K562 (cell line): ENCODE data around the gene MINAR1. TPM values are rescaled to one million over a fixed set of nuclear protein-coding genes. Genes with fewer than 3 reads are reported as not detected.

Experiments used
- ATAC-seq: fragments of 200-7000 bp; cut with Tn5 transposase; 3 replicates; pipeline ENCODE4 v1.9.1; 2020; ENCODE audit warnings: moderate library complexity
- BruUV-seq: library from RNA; stranded (reverse); fragments of 400-500 nt; replicated peaks from 2 replicates; lab custom pipeline; 2021; lab: Mats Ljungman, UMichigan
- CTCF ChIA-PET: fragments of 300-600 bp; formaldehyde crosslinking; extraction: SDS; loops from one replicate; lab custom pipeline; 2021; ENCODE audit warnings: low intra/inter-chr PET ratio; lab: Yijun Ruan, JAX
- POLR2A ChIA-PET: fragments of 300-600, 350-650 bp; sonication (Branson Sonifier 250); formaldehyde crosslinking; extraction: SDS; loops from one replicate; lab custom pipeline; 2021; ENCODE audit warnings: antibody characterized with exemption, inconsistent platforms; lab: Yijun Ruan, JAX
- DNase-seq, 4 experiments: peaks; one replicate each; pipeline versions ENCODE4 v3.0.0 to v3.0.0-alpha.2; 2011 to 2018; ENCODE audit warnings: low spot score in 3 of 4, mixed read lengths in 3 of 4; ENCODE audit errors: extremely low read depth in 1 of 4
- FAIRE-seq: peaks from 2 replicates; lab custom pipeline; 2011; peaks lifted over from hg19 to GRCh38; lab: Jason Lieb, UNC
- H2AFZ ChIP-seq: 2 replicates; pipeline ENCODE4 v1.6.0; 2011; ENCODE audit warnings: low read depth, low read length, control low read depth, inconsistent platforms
- H3K27ac ChIP-seq: fragments of 200-600 bp; 3 replicates; pipeline ENCODE4 v1.8.0; 2011; ENCODE audit warnings: low read depth, mild to moderate bottlenecking, control low read depth, inconsistent platforms, low read length, moderate library complexity, mixed read lengths; ENCODE audit errors: extremely low read depth
- H3K27me3 ChIP-seq, 2 experiments: fragments of 300-600 bp in 1 of 2; 2 replicates in 1 of 2; 3 replicates in 1 of 2; pipeline versions ENCODE4 v1.6.0 to v1.8.0; 2011; ENCODE audit warnings: inconsistent platforms in 2 of 2, low read length in 2 of 2, mild to moderate bottlenecking in 1 of 2, mixed read lengths in 1 of 2, moderate library complexity in 1 of 2; ENCODE audit not compliant: control insufficient read depth in 2 of 2, insufficient read depth in 2 of 2
- H3K36me3 ChIP-seq: fragments of 300-600 bp; 3 replicates; pipeline ENCODE4 v1.8.0; 2011; ENCODE audit warnings: mild to moderate bottlenecking, low read length, inconsistent platforms; ENCODE audit not compliant: control insufficient read depth, insufficient read depth
- H3K4me1 ChIP-seq, 2 experiments: fragments of 200-600 bp in 1 of 2; replicated peaks in 1 of 2; 2 replicates in 1 of 2; 3 replicates in 1 of 2; pipeline versions ENCODE4 v1.5.1 to v1.8.0; 2011; ENCODE audit warnings: inconsistent platforms in 2 of 2, low read length in 2 of 2, mild to moderate bottlenecking in 1 of 2, mixed read lengths in 1 of 2, moderate library complexity in 1 of 2; ENCODE audit not compliant: control insufficient read depth in 2 of 2, insufficient read depth in 2 of 2
- H3K4me2 ChIP-seq: 2 replicates; pipeline ENCODE4 v1.6.1; 2011; ENCODE audit warnings: low read length, control low read depth, inconsistent platforms, mixed read lengths; ENCODE audit not compliant: insufficient read depth
- H3K4me3 ChIP-seq: fragments of 200-600 bp; sonication (generic), shearing (Covaris generic); 2 replicates; pipeline ENCODE4 v1.5.1; 2016; ENCODE audit warnings: control low read depth, inconsistent platforms
- H3K79me2 ChIP-seq: fragments of 200-600 bp; 3 replicates; pipeline ENCODE4 v1.8.0; 2011; ENCODE audit warnings: low read length, inconsistent platforms; ENCODE audit not compliant: control insufficient read depth, insufficient read depth
- H3K9ac ChIP-seq, 2 experiments: 2 replicates each; pipeline versions ENCODE4 v1.6.0 to v1.6.1; 2011; ENCODE audit warnings: low read depth in 2 of 2, low read length in 2 of 2, control low read depth in 1 of 2, inconsistent platforms in 1 of 2, mild to moderate bottlenecking in 1 of 2, mixed read lengths in 1 of 2; ENCODE audit not compliant: insufficient read depth in 1 of 2
- H3K9me1 ChIP-seq: one replicate; pipeline ENCODE4 v1.6.0; 2011; ENCODE audit warnings: inconsistent platforms, mild to moderate bottlenecking, low read length, moderate library complexity; ENCODE audit not compliant: control insufficient read depth, insufficient read depth
- H3K9me3 ChIP-seq: replicated peaks from 2 replicates; pipeline ENCODE4 v1.5.1; 2011; ENCODE audit warnings: low read depth, low read length, inconsistent platforms; ENCODE audit not compliant: control insufficient read depth, insufficient read depth
- H4K20me1 ChIP-seq: replicated peaks from 2 replicates; pipeline ENCODE4 v1.6.1; 2011; ENCODE audit warnings: low read length, inconsistent platforms, mixed read lengths; ENCODE audit not compliant: control insufficient read depth, insufficient read depth
- BACH1 ChIP-seq: fragments of 200-800 bp; sonication (Bioruptor generic); IDR thresholded peaks from 2 replicates; pipeline ENCODE4 v1.6.1; 2016; ENCODE audit warnings: missing genetic modification characterization, missing compliant biosample characterization
- BRF1 ChIP-seq: IDR thresholded peaks from 3 replicates; pipeline ENCODE4 v1.6.1; 2011; ENCODE audit warnings: borderline replicate concordance, mild to moderate bottlenecking; ENCODE audit not compliant: insufficient read length; ENCODE audit errors: extremely low read depth
- E2F1 ChIP-seq: sonication (generic); formaldehyde crosslinking; IDR thresholded peaks from 2 replicates; pipeline ENCODE4 v1.8.1; 2023; ENCODE audit warnings: mild to moderate bottlenecking, missing genetic modification reagents, moderate library complexity
- MED1 ChIP-seq: sonication (generic); formaldehyde crosslinking; IDR thresholded peaks from 2 replicates; pipeline ENCODE4 v1.8.1; 2023; ENCODE audit warnings: missing genetic modification reagents, borderline replicate concordance
- NCOR1 ChIP-seq: fragments of 450-650 bp; IDR thresholded peaks from 2 replicates; pipeline ENCODE4 v1.6.1; 2016; ENCODE audit warnings: mild to moderate bottlenecking, moderate library complexity
- RBM25 ChIP-seq: fragments of 200-400 bp; formaldehyde crosslinking; IDR thresholded peaks from 2 replicates; pipeline ENCODE4 v1.6.1; 2018; ENCODE audit warnings: low read length, low read depth, moderate library complexity; ENCODE audit not compliant: severe bottlenecking
- RFX1 ChIP-seq: fragments of 450-650 bp; IDR thresholded peaks from 2 replicates; pipeline ENCODE4 v1.6.1; 2016; ENCODE audit warnings: mild to moderate bottlenecking, moderate library complexity
- SAP30 ChIP-seq: fragments of 200-600 bp; sonication (generic); IDR thresholded peaks from 2 replicates; pipeline ENCODE4 v1.6.1; 2012; ENCODE audit warnings: borderline replicate concordance, low read depth, mild to moderate bottlenecking, moderate library complexity, low read length, control low read depth, inconsistent platforms; ENCODE audit not compliant: insufficient read depth, poor library complexity, severe bottlenecking
- ZNF140 ChIP-seq: fragments of 250-450 bp; sonication (Bioruptor Pico); IDR thresholded peaks from 2 replicates; pipeline ENCODE4 v1.8.0; 2021; ENCODE audit warnings: moderate library complexity, mild to moderate bottlenecking, inconsistent platforms
- WGBS: fragments of 100-300 bp; shearing (Covaris generic); methylation state at CpG from one replicate; pipeline ENCODE4 v1.1.6; 2016; ENCODE audit warnings: low coverage, mixed read lengths; ENCODE audit not compliant: insufficient coverage; ENCODE audit errors: missing lambda C conversion rate; 5-methylcytosine and 5-hydroxymethylcytosine counted together
- in situ Hi-C: fragments of 300-500 bp; cut with MboI; formaldehyde crosslinking; loops from 4 replicates; pipeline ENCODE4 v1.15.0; 2018; ENCODE audit warnings: inconsistent platforms, mixed read lengths
- intact Hi-C: fragments of 100-400 bp; cut with micrococcal nuclease; formaldehyde crosslinking; loops from 2 replicates; pipeline ENCODE4 v1.14.2; 2022
- polyA plus RNA-seq, 8 experiments: library from polyadenylated mRNA; depleted of rRNA in 4 of 8; stranded (reverse) in 5 of 8; unstranded in 3 of 8; fragments of >200 nt; fragmentation: Nextera tagmentation in 2 of 8; fragmentation: Illumina TruSeq in 1 of 8; extraction: Ambion mirVana in 2 of 8; extraction: Trizol in 1 of 8; gene quantifications; 2 replicates each; pipeline versions ENCODE4 v1.2.1 to v1.2.3, GENCODE V29; 2011 to 2014; ENCODE audit warnings: inconsistent platforms in 1 of 8, missing spikeins in 1 of 8
- total RNA-seq, 7 experiments: library from RNA; depleted of rRNA in 6 of 7; stranded (reverse); fragments of >200 nt in 6 of 7; fragmentation: Illumina TruSeq in 2 of 7; extraction: Trizol in 2 of 7; gene quantifications; 2 replicates each; pipeline versions ENCODE4 v1.2.1 to v1.2.3, GENCODE V29; 2011 to 2021; ENCODE audit warnings: low replicate concordance in 1 of 7

Gene MINAR1
- total and polyA plus RNA-seq, 9 of the 15 experiments (the other 6 are each of a cell fraction or from before 2014, with no cell fraction given): 0.21 to 1.2 (median 0.52) TPM

GRCh38 chr15:79453446-79453845, 21.3 kb downstream of the MINAR1 start (continued):
- no peak for TF ChIP-seq E2F1 (CRISPR knock-in tag)
- no peak for TF ChIP-seq ZNF140
- TF ChIP-seq RBM25: no peak
- no peak for TF ChIP-seq MED1 (CRISPR knock-in tag)
- no peak for TF ChIP-seq NCOR1
- no peak for TF ChIP-seq RFX1
- TF ChIP-seq SAP30: no peak
- TF ChIP-seq BACH1: no peak
- no peak for TF ChIP-seq BRF1

- H3K27me3 ChIP-seq: peaks cover 15 to 46% of the 10 kb centered on the region in 2 experiments; a peak in 4 of 5 replicates
- no peaks in the 10 kb centered on the region for H3K79me2 ChIP-seq
- BruUV-seq: no TSS peak
- H3K4me2 ChIP-seq: no peak overlapping the region
- H3K27ac ChIP-seq: no peak overlapping the region
- ChIA-PET POLR2A (interaction anchor here (0.6 kb wide), 1 partner anchor 28 kb away, joined by 3 read pairs; no protein-coding TSS in a partner anchor), CTCF (no interaction called here)
- ATAC-seq: no peak
- no peak overlapping the region for H3K4me3 ChIP-seq
- no peak for FAIRE-seq
- no peaks in the 10 kb centered on the region for H3K36me3 ChIP-seq
- intact Hi-C loops (no loop called here), in situ Hi-C loops (no loop called here)
- H3K4me1 ChIP-seq: no peaks in the 10 kb centered on the region
- no peak overlapping the region for H2AFZ ChIP-seq
- 0% methylated on average over 3 of the region's 3 CpGs for WGBS
- no peaks in the 10 kb centered on the region; the same call in 1 of the 2 replicates for H4K20me1 ChIP-seq
- H3K9me3 ChIP-seq: no peaks in the 10 kb centered on the region
- DNase-seq: no peak
- no peak overlapping the region for H3K9ac ChIP-seq
- H3K9me1 ChIP-seq: no peaks in the 10 kb centered on the region
Measured at GRCh38 chr15:79454063-79454462, 21.9 kb downstream of the MINAR1 start.
